ENCODE measurements around the gene PSIP1. TPM values are rescaled to one million over a fixed set of nuclear protein-coding genes. Genes with fewer than 3 reads are reported as not detected.

The PSIP1 gene
- polyA plus RNA-seq, 3 donors: 14.7 to 20.2 (median 19.8) TPM

GRCh38 chr9:15522130-15522755 is 11.5 kb upstream of the PSIP1 start:
- H3K4me3 ChIP-seq (replicated peaks in 1 of 3; ENCODE audit: low read depth in 2 of 3, low read length in 3 of 3): no peak overlapping the region
- no peaks in the 10 kb centered on the region for H3K27me3 ChIP-seq (ENCODE audit: control insufficient read depth in 2 of 2, insufficient read depth in 2 of 2, low read length in 2 of 2)
- 100% methylated on average over 1 of the region's 3 CpGs for WGBS (ENCODE audit: insufficient coverage)
- no peaks in the 10 kb centered on the region for H4K20me1 ChIP-seq (ENCODE audit: insufficient read depth, low read length)
- Mint-ChIP-seq H3K4me3 (no peak overlapping the region), H3K27me3 (ENCODE audit: low read depth in 3 of 3) (peaks cover 0 to 3% (median 2%) of the 10 kb centered on the region in 3 donors), H3K27ac (no peak overlapping the region), H3K36me3 (no peaks in the 10 kb centered on the region), H3K9me3 (peaks cover 0 to 2% (median 0%) of the 10 kb centered on the region in 7 donors), H3K4me1 (no peaks in the 10 kb centered on the region)
- no peak overlapping the region for H3K4me2 ChIP-seq (replicated peaks; ENCODE audit: extremely low read depth, low read length, poor library complexity, severe bottlenecking)
- intact Hi-C loops (cut with micrococcal nuclease): no loop called here
- TF ChIP-seq CTCF (IDR thresholded peaks at IDR 0.05): no peak
- H3K9me3 ChIP-seq (replicated peaks in 1 of 2; ENCODE audit: control insufficient read depth in 1 of 2, insufficient read depth in 1 of 2, low read length in 2 of 2): no peaks in the 10 kb centered on the region
- no peaks in the 10 kb centered on the region for H3K36me3 ChIP-seq (replicated peaks in 1 of 2; ENCODE audit: control insufficient read depth in 1 of 2, insufficient read depth in 2 of 2, low read length in 2 of 2)
- H3K27ac ChIP-seq (ENCODE audit: low read depth in 1 of 2, low read length in 2 of 2): no peak overlapping the region
- no peak for DNase-seq
- no peaks in the 10 kb centered on the region for H3K79me2 ChIP-seq (ENCODE audit: insufficient read depth, low read length)
- H3K9ac ChIP-seq (ENCODE audit: insufficient read depth, low read length, poor library complexity, severe bottlenecking): no peak overlapping the region
- no peaks in the 10 kb centered on the region for H3K4me1 ChIP-seq (ENCODE audit: control insufficient read depth in 1 of 2, insufficient read depth in 2 of 2, low read length in 2 of 2)
- H2AFZ ChIP-seq (ENCODE audit: insufficient read depth, low read depth, low read length, poor library complexity, severe bottlenecking): no peak overlapping the region

- H3K4me3 ChIP-seq (replicated peaks in 1 of 3; ENCODE audit: low read depth in 2 of 3, low read length in 3 of 3): no peak overlapping the region
- no peak for DNase-seq
- Mint-ChIP-seq H3K9me3 (peaks cover 0 to 2% (median 0%) of the 10 kb centered on the region in 7 donors), H3K36me3 (no peaks in the 10 kb centered on the region), H3K27me3 (ENCODE audit: low read depth in 3 of 3) (peaks cover 0 to 3% (median 2%) of the 10 kb centered on the region in 3 donors), H3K4me3 (no peak overlapping the region), H3K27ac (no peak overlapping the region), H3K4me1 (no peaks in the 10 kb centered on the region)
- H3K27ac ChIP-seq (ENCODE audit: low read depth in 1 of 2, low read length in 2 of 2): no peak overlapping the region
- no peaks in the 10 kb centered on the region for H3K27me3 ChIP-seq (ENCODE audit: control insufficient read depth in 2 of 2, insufficient read depth in 2 of 2, low read length in 2 of 2)
- H3K9me3 ChIP-seq (replicated peaks in 1 of 2; ENCODE audit: control insufficient read depth in 1 of 2, insufficient read depth in 1 of 2, low read length in 2 of 2): no peaks in the 10 kb centered on the region
- TF ChIP-seq CTCF (IDR thresholded peaks at IDR 0.05): no peak
- intact Hi-C loops (cut with micrococcal nuclease): no loop called here
- no peaks in the 10 kb centered on the region for H3K79me2 ChIP-seq (ENCODE audit: insufficient read depth, low read length)
- no CpG with 5 or more reads among the region's 8 CpGs for WGBS (ENCODE audit: insufficient coverage)
- H3K4me2 ChIP-seq (replicated peaks; ENCODE audit: extremely low read depth, low read length, poor library complexity, severe bottlenecking): no peak overlapping the region
- H2AFZ ChIP-seq (ENCODE audit: insufficient read depth, low read depth, low read length, poor library complexity, severe bottlenecking): no peak overlapping the region
- no peak overlapping the region for H3K9ac ChIP-seq (ENCODE audit: insufficient read depth, low read length, poor library complexity, severe bottlenecking)
- H3K4me1 ChIP-seq (ENCODE audit: control insufficient read depth in 1 of 2, insufficient read depth in 2 of 2, low read length in 2 of 2): no peaks in the 10 kb centered on the region
- no peaks in the 10 kb centered on the region for H4K20me1 ChIP-seq (ENCODE audit: insufficient read depth, low read length)
- no peaks in the 10 kb centered on the region for H3K36me3 ChIP-seq (replicated peaks in 1 of 2; ENCODE audit: control insufficient read depth in 1 of 2, insufficient read depth in 2 of 2, low read length in 2 of 2)
Measured at GRCh38 chr9:15521254-15521653, 10.5 kb upstream of the PSIP1 start.

Data from CD14-positive monocyte (primary cell).